HG02678 (cell line): ENCODE data around the gene COL28A1.
"Not testable (repeated sequence)": the region's sequence is repeated elsewhere in the genome, so short reads cannot be mapped to it uniquely, and the experiment has no call there.

Source experiments
- ATAC-seq: cut with Tn5 transposase; IDR thresholded peaks from one replicate; pipeline ENCODE4 v1.9.1; 2021; ENCODE audit warnings: mild to moderate bottlenecking, moderate library complexity; ENCODE audit not compliant: unreplicated experiment

Gene COL28A1

GRCh38 chr7:7519528-7519927 is 16.1 kb downstream of the COL28A1 start:
- no peak for ATAC-seq

DNA sequence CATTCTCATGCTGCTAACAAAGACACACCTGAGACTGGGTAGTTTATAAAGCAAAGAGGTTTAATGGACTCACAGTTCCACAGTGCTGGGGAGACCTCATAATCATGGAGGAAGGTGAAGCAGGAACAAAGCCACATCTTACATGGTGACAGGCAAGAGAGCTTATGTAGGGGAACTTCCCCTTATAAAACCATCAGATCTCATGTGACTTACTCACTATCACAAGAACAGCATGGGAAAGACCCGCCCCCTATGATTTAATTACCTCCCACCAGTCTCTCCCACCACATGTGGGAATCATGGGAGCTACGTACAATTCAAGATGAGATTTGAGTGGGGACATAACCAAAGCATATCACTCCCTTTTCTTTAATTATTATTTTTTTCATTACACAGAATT is 16.6 kb downstream of the COL28A1 start:
- no peak for ATAC-seq

DNA sequence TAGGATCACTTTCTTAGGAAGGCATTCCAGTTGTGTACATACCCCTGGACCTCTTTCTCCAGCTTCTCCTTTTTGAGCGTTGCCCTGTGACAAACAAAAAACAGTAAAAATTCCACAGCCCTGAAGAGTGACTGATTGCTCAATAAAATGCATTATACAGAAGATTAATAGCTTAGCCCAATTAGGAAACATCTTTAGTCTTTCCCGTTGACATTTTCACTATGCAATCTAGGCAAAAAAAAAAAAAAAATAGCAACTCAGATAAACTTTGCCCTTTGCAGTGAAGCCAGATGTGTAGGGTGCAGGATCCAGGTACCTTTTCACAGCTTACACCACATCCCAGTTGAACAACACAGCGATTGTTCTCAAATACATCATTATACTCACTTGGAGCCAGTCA is 17.9 kb downstream of the COL28A1 start:
- ATAC-seq, result no peak

DNA sequence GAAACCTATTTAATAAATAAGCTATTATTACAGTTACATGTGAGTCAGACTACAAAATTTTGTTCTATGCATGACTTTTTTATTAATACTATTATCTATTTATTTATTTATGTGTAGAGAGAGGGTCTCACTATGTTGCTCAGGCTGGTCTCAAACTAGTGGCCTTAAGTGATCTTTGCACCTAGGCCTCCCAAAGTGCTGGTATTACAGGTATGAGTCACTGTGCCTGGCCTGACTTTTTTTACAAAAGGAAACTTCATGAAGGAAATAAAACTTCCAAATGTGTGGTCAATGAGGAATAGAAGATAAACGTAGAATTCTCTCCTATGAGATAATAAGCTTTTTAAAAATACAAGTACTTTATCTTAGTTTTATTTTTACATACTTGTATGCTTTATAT is 19.0 kb downstream of the COL28A1 start:
- no peak for ATAC-seq

GRCh38 chr7:7516156-7516555 is 19.5 kb downstream of the COL28A1 start:
- no peak for ATAC-seq

DNA sequence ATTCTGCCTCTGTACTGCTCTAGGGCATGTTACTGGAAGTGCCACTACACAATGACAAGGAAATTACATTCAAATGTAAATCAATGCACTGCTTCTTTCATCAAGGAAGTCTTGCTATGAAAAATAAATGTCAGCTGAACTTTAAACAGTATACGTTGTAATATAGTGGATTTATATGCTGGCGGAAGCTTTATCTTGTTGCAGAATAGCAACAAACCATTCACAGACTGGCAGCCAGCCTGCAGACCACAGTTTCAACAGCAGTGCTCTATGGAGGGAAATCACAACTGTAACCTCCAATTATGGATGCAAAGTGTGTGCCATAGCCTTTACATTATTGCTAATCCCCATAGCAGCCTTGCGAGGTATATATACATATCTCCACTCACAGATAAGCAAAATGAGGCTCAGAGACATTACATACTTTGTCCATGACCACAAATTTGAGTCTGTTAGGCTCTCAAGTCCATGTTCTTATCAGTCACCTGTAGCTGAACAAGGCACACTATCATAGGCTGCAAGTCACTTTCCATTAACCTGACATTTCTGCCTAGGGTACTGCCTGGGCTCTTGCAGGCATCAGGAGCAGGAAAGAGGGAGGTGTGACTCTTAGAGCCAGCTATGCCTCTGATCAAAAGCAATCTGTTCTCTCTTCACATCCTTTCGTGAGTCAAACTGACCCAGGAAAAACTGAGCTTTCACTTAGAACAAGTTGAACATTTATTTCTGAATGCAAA is 22.6 kb downstream of the COL28A1 start:
- no peak for ATAC-seq

DNA sequence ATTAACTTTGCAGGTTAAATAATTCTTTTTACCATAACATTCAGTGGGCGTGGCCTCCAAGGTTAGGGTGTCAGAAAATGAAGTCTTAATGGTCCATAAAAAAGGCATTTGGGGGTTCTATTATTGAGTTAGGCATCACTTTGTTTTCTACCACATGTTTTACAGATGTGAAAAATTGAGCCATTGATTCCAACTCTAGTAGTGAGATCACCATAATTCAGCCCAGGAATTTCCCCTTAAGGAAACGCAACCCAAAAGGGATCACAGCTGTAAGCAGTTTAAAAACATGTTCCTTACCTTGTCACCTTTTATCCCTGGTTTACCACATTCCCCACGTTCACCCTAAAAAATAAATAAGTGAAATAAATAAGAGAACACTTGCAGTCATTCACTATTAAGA is 24.9 kb downstream of the COL28A1 start:
- no peak for ATAC-seq

DNA sequence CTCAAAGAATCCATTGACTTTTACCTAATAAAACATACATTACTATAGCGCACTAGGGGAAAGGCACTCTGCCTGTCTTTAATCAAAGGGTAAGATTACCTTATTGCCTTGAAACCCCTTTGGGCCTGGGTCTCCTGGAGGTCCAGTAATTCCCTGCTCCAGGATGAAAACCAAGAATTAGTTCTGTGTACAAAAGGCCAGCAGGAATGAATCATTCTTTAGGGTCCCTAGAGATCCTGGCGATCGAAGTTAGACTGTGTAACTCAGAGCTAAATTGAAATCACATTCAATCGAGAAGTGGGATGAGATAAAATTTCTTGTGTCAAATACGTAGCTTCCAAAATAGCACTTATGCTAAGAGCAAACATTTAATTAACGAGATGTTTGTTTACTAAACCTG is 29.8 kb downstream of the COL28A1 start:
- ATAC-seq, result no peak

DNA sequence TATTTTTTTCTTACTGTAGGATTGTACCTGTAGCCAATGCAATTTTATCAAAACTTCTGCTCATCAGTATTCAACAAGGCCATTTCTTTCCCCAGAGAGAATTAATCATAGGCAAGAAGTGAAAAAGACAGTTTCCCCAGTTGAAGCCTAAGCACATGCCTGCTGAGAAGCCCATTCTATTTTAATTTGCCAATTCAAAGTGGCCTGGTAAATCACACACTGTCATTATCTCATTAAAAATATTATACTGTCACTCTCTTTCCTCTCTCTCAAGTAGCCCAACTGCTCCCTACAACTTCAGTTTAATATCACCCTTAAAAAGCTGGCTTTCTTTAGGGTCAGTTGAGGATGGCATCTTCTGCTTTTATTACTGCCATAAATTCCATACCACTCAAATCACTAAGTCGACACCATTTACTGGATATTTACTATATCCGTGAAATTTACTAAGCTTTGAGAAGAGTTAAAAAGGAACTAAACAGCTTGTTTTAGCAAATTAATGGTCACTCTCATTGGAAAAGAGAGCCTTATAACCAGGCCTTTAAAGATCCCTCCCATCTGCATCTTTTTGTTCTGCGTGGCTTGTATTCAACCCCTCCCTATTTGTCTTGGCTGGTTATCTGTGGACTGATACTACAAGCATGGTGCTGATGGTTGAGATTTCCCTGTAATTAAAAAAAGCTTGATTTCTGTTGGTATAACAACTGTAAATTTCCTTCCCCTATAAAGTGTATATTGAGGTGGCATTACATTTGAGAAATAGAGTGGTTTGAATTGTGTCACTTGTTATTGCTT is 30.6 kb downstream of the COL28A1 start:
- no peak for ATAC-seq

- ATAC-seq, result no peak
These were observed 35.8 kb downstream of the COL28A1 start for GRCh38 chr7:7499892-7500291.

DNA sequence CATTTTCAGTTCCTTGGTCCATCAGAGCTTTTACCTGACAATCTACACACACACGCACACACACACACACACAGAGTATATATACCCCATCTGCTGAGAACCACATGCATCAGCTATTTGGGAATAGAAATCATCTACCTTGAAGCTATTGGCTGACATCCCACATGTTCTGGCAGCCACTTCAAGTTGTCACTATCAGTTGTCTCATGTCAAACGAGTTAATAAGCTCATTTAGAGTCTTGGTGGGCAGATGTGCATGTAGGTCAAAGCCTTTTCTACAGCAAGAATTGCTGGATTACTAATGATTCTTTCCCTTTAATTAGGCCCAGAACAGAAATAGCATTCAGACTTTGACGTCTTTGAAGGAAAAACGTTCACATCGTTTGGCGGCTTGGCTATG is 36.8 kb downstream of the COL28A1 start:
- no peak for ATAC-seq

DNA sequence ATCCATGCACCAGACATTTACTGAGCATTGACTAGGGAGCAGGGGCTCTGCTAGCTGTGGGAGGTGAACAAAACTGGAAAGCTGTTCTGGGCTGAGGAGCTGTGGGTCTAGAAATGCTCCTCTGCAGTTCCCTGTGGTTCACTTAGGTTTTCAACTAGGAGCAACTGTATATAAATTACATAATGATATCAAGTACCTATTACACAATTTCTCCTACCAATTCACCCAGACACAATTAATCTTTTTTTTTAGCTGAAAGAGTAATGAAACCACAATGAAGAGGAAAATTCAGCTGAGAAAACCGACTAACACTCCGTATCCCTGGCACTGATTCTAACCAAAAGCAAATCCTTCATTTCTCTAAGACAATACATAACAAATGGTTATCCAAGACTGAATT is 39.4 kb downstream of the COL28A1 start:
- no peak for ATAC-seq

DNA sequence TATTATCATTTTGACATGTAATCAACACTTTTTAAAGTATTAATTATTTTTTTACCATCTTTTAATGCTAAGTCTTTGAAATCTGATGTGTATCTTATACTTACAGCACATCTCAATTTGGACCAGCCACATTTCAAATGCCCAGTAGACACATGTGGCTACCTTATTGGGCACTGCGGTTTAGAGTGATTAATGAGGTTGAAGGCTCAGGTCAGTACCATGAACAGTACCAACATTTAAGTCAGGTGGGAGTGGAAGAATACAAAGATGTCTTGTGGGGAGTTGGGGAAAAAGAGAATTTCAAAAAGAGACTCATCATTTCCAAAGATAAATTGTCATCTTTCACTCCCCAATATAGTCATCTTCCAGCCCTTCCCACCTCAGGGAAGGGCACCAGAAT is 40.5 kb downstream of the COL28A1 start:
- ATAC-seq, result no peak

- no peak for ATAC-seq
These were observed 44.6 kb downstream of the COL28A1 start for GRCh38 chr7:7491044-7491443.

GRCh38 chr7:7490003-7490402 is 45.7 kb downstream of the COL28A1 start:
- no peak for ATAC-seq

- ATAC-seq, result no peak
These were observed 46.1 kb downstream of the COL28A1 start for GRCh38 chr7:7489546-7489945.

- ATAC-seq, result no peak
These were observed 49.3 kb downstream of the COL28A1 start for GRCh38 chr7:7486362-7486761.

DNA sequence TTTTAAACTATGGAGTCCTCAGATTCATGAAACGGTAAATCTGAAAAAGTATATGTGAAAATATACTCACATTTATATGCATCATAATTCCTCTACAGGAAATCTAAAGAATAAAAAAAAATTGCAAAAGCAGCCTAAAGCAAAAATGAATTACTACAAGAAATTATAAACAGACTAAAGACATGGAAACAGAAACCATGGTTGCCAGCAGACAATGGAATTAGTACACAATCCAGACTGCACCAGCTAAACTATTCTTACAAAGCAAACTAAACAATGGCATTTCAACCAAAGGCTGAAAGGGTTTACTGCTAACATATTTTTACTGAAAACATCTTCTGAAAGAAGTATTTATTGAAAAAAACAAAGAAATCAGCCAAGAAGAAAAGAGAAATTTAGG is 51.6 kb downstream of the COL28A1 start:
- no peak for ATAC-seq

GRCh38 chr7:7481802-7482201 is 53.9 kb downstream of the COL28A1 start:
- no peak for ATAC-seq

GRCh38 chr7:7479275-7479805 is 56.3 kb downstream of the COL28A1 start:
- ATAC-seq, result no peak

DNA sequence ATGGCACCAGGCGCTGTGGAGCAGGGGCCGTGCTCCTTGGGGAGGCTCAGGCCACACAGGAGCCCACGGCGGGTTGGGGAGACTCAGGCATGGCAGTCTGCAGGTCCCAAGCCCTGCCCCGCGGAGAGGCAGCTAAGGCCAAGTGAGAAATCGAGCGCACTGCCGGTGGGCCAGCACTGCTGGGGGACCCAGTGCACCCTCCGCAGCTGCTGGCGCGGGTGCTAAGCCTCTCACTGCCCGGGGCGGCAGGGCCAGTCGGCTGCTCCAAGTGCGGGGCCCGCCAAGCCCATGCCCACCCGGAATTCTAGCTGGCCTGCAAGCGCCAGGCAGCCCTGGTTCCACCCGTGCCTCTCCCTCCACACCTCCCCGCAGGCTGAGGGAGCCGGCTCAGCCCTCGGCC is 57.1 kb downstream of the COL28A1 start:
- no peak for ATAC-seq

GRCh38 chr7:7477641-7478040 is 58.0 kb downstream of the COL28A1 start:
- not testable (repeated sequence) for ATAC-seq
